Measurements from ENCODE around the gene DMRTC2.

DNA sequence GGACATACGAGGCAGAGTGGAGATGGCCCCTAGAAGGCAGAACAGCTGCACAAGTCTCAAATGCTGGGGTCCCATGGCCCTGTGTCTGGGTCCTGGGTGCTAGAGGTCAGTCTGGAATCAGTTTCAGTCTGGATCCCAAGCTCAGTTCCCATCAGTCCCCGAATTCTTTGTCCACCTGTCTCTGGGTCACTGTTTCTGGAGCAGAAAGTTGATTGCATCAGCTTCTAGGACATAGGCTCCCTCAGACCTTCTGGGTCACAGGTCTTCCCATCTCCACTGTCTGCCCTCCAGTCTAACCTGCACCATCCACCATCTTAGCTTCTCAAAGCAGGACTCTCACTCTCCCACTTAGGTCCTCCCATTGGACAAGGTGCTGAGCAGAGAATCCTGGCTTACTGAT, 5.6 kb upstream of the DMRTC2 start:
- TF ChIP-seq, protein P1, sequence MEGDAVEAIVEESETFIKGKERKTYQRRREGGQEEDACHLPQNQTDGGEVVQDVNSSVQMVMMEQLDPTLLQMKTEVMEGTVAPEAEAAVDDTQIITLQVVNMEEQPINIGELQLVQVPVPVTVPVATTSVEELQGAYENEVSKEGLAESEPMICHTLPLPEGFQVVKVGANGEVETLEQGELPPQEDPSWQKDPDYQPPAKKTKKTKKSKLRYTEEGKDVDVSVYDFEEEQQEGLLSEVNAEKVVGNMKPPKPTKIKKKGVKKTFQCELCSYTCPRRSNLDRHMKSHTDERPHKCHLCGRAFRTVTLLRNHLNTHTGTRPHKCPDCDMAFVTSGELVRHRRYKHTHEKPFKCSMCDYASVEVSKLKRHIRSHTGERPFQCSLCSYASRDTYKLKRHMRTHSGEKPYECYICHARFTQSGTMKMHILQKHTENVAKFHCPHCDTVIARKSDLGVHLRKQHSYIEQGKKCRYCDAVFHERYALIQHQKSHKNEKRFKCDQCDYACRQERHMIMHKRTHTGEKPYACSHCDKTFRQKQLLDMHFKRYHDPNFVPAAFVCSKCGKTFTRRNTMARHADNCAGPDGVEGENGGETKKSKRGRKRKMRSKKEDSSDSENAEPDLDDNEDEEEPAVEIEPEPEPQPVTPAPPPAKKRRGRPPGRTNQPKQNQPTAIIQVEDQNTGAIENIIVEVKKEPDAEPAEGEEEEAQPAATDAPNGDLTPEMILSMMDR (conservative IDR thresholded peaks at IDR 0.05; ENCODE audit: low read depth, low read length), result no peak
- TF ChIP-seq EZH2 (IDR thresholded peaks at IDR 0.05; ENCODE audit: low read length, unreplicated experiment), result no peak
